Lower leg skin (tissue), 3 donors: ENCODE data around the gene SLC16A3.

ENCODE experiments used
- POLR2A ChIP-seq, 2 donors: fragments of 450-650 bp; IDR thresholded peaks; one replicate each; pipeline ENCODE4 v1.6.1; 2016 to 2017; ENCODE audit warnings: antibody characterized with exemption in 2 of 2, mild to moderate bottlenecking in 1 of 2, moderate library complexity in 1 of 2
- TF ChIP-seq, protein P1 (sequence below), 3 donors: fragments of 450-650 bp; IDR thresholded peaks; one replicate each; pipeline ENCODE4 v1.5.1; 2016; ENCODE audit warnings: antibody characterized with exemption in 3 of 3, mild to moderate bottlenecking in 3 of 3, moderate library complexity in 2 of 3

GRCh38 chr17:82247856-82248671 is 19.2 kb downstream of the SLC16A3 start:
- TF ChIP-seq, protein P1, sequence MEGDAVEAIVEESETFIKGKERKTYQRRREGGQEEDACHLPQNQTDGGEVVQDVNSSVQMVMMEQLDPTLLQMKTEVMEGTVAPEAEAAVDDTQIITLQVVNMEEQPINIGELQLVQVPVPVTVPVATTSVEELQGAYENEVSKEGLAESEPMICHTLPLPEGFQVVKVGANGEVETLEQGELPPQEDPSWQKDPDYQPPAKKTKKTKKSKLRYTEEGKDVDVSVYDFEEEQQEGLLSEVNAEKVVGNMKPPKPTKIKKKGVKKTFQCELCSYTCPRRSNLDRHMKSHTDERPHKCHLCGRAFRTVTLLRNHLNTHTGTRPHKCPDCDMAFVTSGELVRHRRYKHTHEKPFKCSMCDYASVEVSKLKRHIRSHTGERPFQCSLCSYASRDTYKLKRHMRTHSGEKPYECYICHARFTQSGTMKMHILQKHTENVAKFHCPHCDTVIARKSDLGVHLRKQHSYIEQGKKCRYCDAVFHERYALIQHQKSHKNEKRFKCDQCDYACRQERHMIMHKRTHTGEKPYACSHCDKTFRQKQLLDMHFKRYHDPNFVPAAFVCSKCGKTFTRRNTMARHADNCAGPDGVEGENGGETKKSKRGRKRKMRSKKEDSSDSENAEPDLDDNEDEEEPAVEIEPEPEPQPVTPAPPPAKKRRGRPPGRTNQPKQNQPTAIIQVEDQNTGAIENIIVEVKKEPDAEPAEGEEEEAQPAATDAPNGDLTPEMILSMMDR (IDR thresholded peaks at IDR 0.05) = no peak
- no peak for TF ChIP-seq POLR2A (IDR thresholded peaks at IDR 0.05)
